ENCODE results near the gene COPS2. TPM values are rescaled to one million over a fixed set of nuclear protein-coding genes. Genes with fewer than 3 reads are reported as not detected.

COPS2 gene
- total and polyA plus RNA-seq, 10 of the 15 experiments (the other 5 are each of a cell fraction or from before 2014, with no cell fraction given), result 31.5 to 115 (median 76.3) TPM

DNA sequence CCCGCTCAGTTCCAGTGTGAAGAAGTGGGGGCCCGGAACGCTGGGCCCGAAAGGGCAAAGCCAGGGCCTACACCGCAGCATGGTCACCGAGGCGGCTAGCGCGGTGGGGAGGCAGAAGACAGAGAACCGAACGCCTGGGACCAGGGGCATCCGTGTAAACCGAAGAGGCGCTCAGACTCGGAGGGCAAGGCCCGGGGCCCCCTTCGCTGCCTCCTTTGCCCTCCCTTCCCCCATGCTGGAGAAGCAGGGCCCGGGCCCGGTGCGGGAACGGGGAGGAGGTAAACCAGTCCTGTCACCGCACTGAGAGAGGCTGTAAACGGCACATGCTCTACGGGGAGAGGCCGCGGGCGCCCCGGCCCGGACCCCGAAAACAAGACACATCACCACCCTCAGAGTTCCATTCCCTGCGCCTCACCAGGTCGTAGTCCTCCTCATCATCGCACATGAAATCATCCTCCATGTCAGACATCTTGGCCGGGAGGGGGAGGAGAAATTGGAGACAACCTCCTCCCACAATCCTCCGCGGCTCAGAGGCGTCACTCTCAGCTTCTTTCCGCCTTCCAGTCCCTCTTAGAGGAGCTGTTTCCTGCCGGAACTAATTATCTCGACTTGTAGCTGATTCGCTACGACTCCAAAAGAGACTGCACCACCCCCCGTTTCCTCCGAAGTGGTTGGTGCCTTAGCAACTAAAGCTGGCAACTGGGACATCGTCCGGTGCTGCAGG lies at the start of gene COPS2 (continued):
- 0 out of 2 replicates have a peak, but pooled peaks have one; percentile 66 for TF ChIP-seq HDGF (IDR thresholded peaks at IDR 0.05)
- TF ChIP-seq ATF2 (IDR thresholded peaks at IDR 0.05; ENCODE audit: low read length), result 0 out of 2 replicates have a peak, but pooled peaks have one; percentile 38
- no peak for TF ChIP-seq KDM1A (IDR thresholded peaks at IDR 0.05; ENCODE audit: borderline replicate concordance)
- TF ChIP-seq NFYB (IDR thresholded peaks at IDR 0.05; ENCODE audit: insufficient read depth, low read depth, low read length), result no peak
- TF ChIP-seq KAT2A (conservative IDR thresholded peaks at IDR 0.05; ENCODE audit: control insufficient read depth, low read depth, low read length), result no peak
- peak; percentile 82; the same call in 2 of the 3 replicates for TF ChIP-seq POU2F2 (IDR thresholded peaks at IDR 0.05; ENCODE audit: borderline replicate concordance, low read depth, low read length)
- TF ChIP-seq RAD51 (IDR thresholded peaks at IDR 0.05), result no peak
- TF ChIP-seq, protein P1, sequence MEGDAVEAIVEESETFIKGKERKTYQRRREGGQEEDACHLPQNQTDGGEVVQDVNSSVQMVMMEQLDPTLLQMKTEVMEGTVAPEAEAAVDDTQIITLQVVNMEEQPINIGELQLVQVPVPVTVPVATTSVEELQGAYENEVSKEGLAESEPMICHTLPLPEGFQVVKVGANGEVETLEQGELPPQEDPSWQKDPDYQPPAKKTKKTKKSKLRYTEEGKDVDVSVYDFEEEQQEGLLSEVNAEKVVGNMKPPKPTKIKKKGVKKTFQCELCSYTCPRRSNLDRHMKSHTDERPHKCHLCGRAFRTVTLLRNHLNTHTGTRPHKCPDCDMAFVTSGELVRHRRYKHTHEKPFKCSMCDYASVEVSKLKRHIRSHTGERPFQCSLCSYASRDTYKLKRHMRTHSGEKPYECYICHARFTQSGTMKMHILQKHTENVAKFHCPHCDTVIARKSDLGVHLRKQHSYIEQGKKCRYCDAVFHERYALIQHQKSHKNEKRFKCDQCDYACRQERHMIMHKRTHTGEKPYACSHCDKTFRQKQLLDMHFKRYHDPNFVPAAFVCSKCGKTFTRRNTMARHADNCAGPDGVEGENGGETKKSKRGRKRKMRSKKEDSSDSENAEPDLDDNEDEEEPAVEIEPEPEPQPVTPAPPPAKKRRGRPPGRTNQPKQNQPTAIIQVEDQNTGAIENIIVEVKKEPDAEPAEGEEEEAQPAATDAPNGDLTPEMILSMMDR (IDR thresholded peaks at IDR 0.05 in 2 of 3, conservative IDR thresholded peaks at IDR 0.05 in 1 of 3; ENCODE audit: control insufficient read depth in 2 of 3, extremely low read depth in 1 of 3, insufficient read depth in 1 of 3, low read depth in 3 of 3, low read length in 3 of 3), result no peak
- TF ChIP-seq NRF1 (conservative IDR thresholded peaks at IDR 0.05; ENCODE audit: low read depth, low read length), result no peak
- no peak for TF ChIP-seq MYC (IDR thresholded peaks at IDR 0.05; ENCODE audit: insufficient read depth, insufficient read length, insufficient replicate concordance, low read length, severe bottlenecking)
- peak; percentile 62 for TF ChIP-seq NR2C1 (IDR thresholded peaks at IDR 0.05)
- TF ChIP-seq NFIC (IDR thresholded peaks at IDR 0.05; ENCODE audit: low read depth, low read length), result no peak
- no peak for TF ChIP-seq NFYA (IDR thresholded peaks at IDR 0.05; ENCODE audit: borderline replicate concordance, low read depth, low read length)
- no peak for TF ChIP-seq BCL3 (IDR thresholded peaks at IDR 0.05; ENCODE audit: borderline replicate concordance, insufficient read depth, low read depth, low read length, poor library complexity, severe bottlenecking)
- peak; percentile 95 for TF ChIP-seq POLR2A (IDR thresholded peaks at IDR 0.05; ENCODE audit: low read depth, low read length)
- peak in 1 of 2 experiments; percentile 90; a peak in 2 of 4 replicates for TF ChIP-seq SRF (IDR thresholded peaks at IDR 0.05; ENCODE audit: low read depth in 2 of 2, low read length in 2 of 2)
- TF ChIP-seq CHD1 (IDR thresholded peaks at IDR 0.05; ENCODE audit: low read depth, low read length), result no peak
- peak; percentile 85 for TF ChIP-seq ZZZ3 (IDR thresholded peaks at IDR 0.05; ENCODE audit: control insufficient read depth, insufficient read length, low read depth)
- TF ChIP-seq HDAC2 (IDR thresholded peaks at IDR 0.05), result no peak
- TF ChIP-seq, protein P2, sequence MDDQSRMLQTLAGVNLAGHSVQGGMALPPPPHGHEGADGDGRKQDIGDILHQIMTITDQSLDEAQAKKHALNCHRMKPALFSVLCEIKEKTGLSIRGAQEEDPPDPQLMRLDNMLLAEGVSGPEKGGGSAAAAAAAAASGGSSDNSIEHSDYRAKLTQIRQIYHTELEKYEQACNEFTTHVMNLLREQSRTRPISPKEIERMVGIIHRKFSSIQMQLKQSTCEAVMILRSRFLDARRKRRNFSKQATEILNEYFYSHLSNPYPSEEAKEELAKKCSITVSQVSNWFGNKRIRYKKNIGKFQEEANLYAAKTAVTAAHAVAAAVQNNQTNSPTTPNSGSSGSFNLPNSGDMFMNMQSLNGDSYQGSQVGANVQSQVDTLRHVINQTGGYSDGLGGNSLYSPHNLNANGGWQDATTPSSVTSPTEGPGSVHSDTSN (IDR thresholded peaks at IDR 0.05; ENCODE audit: insufficient replicate concordance, low read depth, low read length), result peak; percentile 77
- no peak for TF ChIP-seq CHD4 (IDR thresholded peaks at IDR 0.05)
- TF ChIP-seq PKNOX1 (IDR thresholded peaks at IDR 0.05), result peak; percentile 95
